ENCODE results near the gene IST1.

Gene IST1

GRCh38 chr16:71878911-71879310 lies 16.4 kb upstream of the IST1 start:
- TF ChIP-seq CTCF (conservative IDR thresholded peaks at IDR 0.05; ENCODE audit: low read depth, low read length): no peak
- no peak for DNase-seq (ENCODE audit: low read depth)
- H3K4me3 ChIP-seq (ENCODE audit: low read depth, low read length): no peak overlapping the region

GRCh38 chr16:71880176-71880575 lies 15.2 kb upstream of the IST1 start:
- DNase-seq (ENCODE audit: low read depth): no peak
- H3K4me3 ChIP-seq (ENCODE audit: low read depth, low read length): no peak overlapping the region
- no peak for TF ChIP-seq CTCF (conservative IDR thresholded peaks at IDR 0.05; ENCODE audit: low read depth, low read length)

- TF ChIP-seq CTCF (conservative IDR thresholded peaks at IDR 0.05; ENCODE audit: low read depth, low read length): peak; percentile 86
- peak overlapping the region; percentile 74 for H3K4me3 ChIP-seq (ENCODE audit: low read depth, low read length)
- DNase-seq (ENCODE audit: low read depth): peak; percentile 87
Observed at GRCh38 chr16:71882505-71883167, 12.7 kb upstream of the IST1 start.

GRCh38 chr16:71883168-71883848 lies 12.0 kb upstream of the IST1 start:
- DNase-seq (ENCODE audit: low read depth): peak; percentile 23
- peak overlapping the region; percentile 74 for H3K4me3 ChIP-seq (ENCODE audit: low read depth, low read length)

GRCh38 chr16:71883849-71884638 lies 11.3 kb upstream of the IST1 start, which contains the start of gene ZNF821:
Gene ZNF821 (minus strand): TSS chr16:71884182. CDS start chr16:71879946, 4,236 bp downstream.
- peak; percentile 70 for DNase-seq (ENCODE audit: low read depth)
- TF ChIP-seq CTCF (conservative IDR thresholded peaks at IDR 0.05; ENCODE audit: low read depth, low read length): no peak
- peak within 1 kb of the TSS; percentile 74 for H3K4me3 ChIP-seq (ENCODE audit: low read depth, low read length)

More at GRCh38 chr16:71883168-71883848, 12.0 kb upstream of the IST1 start:
- peak; percentile 43 for TF ChIP-seq CTCF (conservative IDR thresholded peaks at IDR 0.05; ENCODE audit: low read depth, low read length)

- H3K4me3 ChIP-seq (ENCODE audit: low read depth, low read length): no peak overlapping the region
- TF ChIP-seq CTCF (conservative IDR thresholded peaks at IDR 0.05; ENCODE audit: low read depth, low read length): no peak
- no peak for DNase-seq (ENCODE audit: low read depth)
Observed at GRCh38 chr16:71885261-71885650, 10.1 kb upstream of the IST1 start.

Measured in choroid plexus epithelial cell (primary cell).